IPS DF 6.9 (cell line): Measurements from ENCODE around the gene MX1.

ENCODE experiments used
- DNase-seq: peaks from one replicate; pipeline ENCODE4 v3.0.0-alpha.2; 2013; ENCODE audit warnings: low read depth, low spot score
- H3K27ac ChIP-seq: one replicate; pipeline ENCODE4 v1.5.1; 2013; ENCODE audit warnings: low read length, control low read depth
- H3K27me3 ChIP-seq: 2 replicates; pipeline ENCODE4 v1.6.1; 2013; ENCODE audit warnings: mild to moderate bottlenecking, low read length; ENCODE audit not compliant: control insufficient read depth, insufficient read depth
- H3K36me3 ChIP-seq: 2 replicates; pipeline ENCODE4 v1.6.1; 2013; ENCODE audit warnings: low read length; ENCODE audit not compliant: control insufficient read depth, insufficient read depth
- H3K4me1 ChIP-seq: 2 replicates; pipeline ENCODE4 v1.6.1; 2013; ENCODE audit warnings: low read length; ENCODE audit not compliant: control insufficient read depth, insufficient read depth
- H3K4me3 ChIP-seq: 2 replicates; pipeline ENCODE4 v1.5.1; 2013; ENCODE audit warnings: mild to moderate bottlenecking, low read length
- H3K9me3 ChIP-seq: 2 replicates; pipeline ENCODE4 v1.6.1; 2013; ENCODE audit warnings: low read length, inconsistent platforms; ENCODE audit not compliant: control insufficient read depth, insufficient read depth
- WGBS: extraction: QIAGEN DNeasy Blood & Tissue Kit; methylation state at CpG from one replicate; pipeline ENCODE4 v1.1.7; 2013; ENCODE audit warnings: mixed read lengths, missing lambda C conversion rate; ENCODE audit not compliant: insufficient read length, insufficient coverage; 5-methylcytosine and 5-hydroxymethylcytosine counted together

Gene MX1

DNA sequence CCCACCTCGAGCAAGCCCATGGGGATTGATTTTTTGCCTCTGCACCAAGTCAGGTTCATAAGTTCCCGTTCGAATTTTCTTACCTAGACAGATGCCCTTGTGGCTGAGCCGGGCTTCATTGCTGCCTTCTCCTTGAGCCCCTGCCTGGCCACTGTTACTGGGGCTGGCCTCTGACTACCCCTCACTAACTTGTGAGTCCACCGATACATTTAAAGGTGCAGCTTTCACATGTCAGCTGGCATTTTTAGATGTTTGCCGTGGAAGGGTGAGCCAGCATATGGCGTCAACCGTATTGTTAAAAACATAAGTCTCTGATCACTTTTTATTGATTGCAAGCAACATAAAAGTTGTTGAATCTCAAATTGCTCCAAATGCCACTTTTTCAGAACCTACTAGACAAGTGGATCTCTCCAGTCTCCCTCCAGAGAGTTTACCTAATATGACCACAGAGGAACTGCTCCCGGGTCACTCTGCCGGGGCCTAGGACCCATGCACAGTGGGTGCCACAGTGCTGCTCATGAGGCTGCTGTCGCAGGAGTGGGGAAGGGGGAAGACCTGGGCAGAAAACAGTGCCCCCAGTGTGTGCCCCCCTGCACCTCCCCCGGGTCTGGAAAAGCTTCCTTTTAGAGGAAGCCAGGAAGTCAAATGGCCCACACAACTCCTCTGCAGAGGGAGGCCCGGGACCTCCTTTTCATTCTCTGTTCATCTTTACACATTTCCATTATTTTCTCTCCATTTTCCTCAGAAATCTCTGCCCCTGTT is 18.8 kb downstream of the MX1 start:
- no peak overlapping the region for H3K27ac ChIP-seq
- H3K36me3 ChIP-seq = no peaks in the 10 kb centered on the region
- no peaks in the 10 kb centered on the region for H3K9me3 ChIP-seq
- no peak overlapping the region for H3K4me3 ChIP-seq
- WGBS = no CpG with 5 or more reads among the region's 13 CpGs
- DNase-seq = no peak
- H3K4me1 ChIP-seq = no peaks in the 10 kb centered on the region
- no peaks in the 10 kb centered on the region for H3K27me3 ChIP-seq

DNA sequence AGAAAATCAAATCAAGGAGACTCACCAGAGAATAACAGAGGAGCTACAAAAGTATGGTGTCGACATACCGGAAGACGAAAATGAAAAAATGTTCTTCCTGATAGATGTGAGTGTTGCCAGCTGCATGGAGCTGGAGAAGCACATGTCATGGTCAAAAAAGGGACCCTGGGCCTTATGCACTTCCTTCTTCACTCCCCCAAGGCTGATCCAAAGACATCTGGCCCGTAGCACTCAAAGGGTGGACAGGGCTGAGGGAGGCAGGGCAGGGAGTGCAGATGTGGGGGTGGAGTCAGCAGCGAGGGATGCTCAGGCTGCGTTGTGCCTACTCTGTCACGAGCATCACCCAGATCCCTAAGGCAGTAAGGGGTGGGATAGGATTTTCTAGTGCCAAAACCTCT is 19.4 kb downstream of the MX1 start:
- no peak for DNase-seq
- no peaks in the 10 kb centered on the region for H3K9me3 ChIP-seq
- H3K4me1 ChIP-seq = no peaks in the 10 kb centered on the region
- no peak overlapping the region for H3K4me3 ChIP-seq
- no peaks in the 10 kb centered on the region for H3K27me3 ChIP-seq
- no CpG with 5 or more reads among the region's 7 CpGs for WGBS
- H3K36me3 ChIP-seq = no peaks in the 10 kb centered on the region
- no peak overlapping the region for H3K27ac ChIP-seq

DNA sequence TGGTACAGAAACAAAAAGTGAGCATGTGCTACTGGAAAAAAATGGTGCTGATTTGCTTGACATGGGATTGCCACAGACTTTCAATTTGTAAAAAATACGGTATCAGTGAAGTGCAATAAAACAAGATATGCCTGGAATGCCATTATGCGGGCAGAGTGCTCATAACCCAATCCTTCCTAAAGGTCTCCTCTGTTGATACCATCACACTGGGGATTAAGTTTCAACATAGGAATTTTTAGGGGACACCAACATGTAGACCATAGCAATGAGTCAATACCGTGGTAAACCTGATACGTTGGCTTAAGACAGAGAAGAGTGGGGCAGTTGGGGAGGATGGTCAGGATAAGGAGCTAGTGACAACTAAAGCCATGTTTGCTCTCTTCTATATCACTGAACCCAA is 20.5 kb downstream of the MX1 start:
- H3K9me3 ChIP-seq = no peaks in the 10 kb centered on the region
- H3K4me1 ChIP-seq = no peaks in the 10 kb centered on the region
- H3K27me3 ChIP-seq = no peaks in the 10 kb centered on the region
- DNase-seq = no peak
- no peak overlapping the region for H3K27ac ChIP-seq
- H3K36me3 ChIP-seq = no peaks in the 10 kb centered on the region
- no peak overlapping the region for H3K4me3 ChIP-seq
- no CpG with 5 or more reads among the region's 4 CpGs for WGBS

DNA sequence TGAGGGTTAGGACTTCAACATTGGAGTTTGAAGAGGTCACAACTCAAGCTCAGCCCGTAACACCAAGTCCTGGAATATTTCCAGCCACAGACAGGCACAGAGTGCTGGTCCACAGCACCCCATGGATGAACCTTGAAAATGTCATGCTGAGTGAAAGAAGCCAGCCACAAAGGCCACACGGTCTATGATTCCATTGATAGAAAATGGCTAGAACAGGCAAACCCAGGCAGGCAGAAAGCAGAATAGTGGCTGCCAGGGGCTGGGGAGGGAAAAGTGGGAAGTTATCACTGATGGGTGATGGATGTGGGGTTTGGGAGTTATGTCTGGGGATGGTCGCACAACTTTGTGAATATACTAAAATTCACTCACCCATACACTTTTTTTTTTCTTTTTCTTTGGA is 21.3 kb downstream of the MX1 start:
- no CpG with 5 or more reads among the region's 3 CpGs for WGBS
- Histone ChIP-seq H3K27me3 (no peaks in the 10 kb centered on the region), H3K36me3 (no peaks in the 10 kb centered on the region), H3K4me1 (no peaks in the 10 kb centered on the region), H3K27ac (no peak overlapping the region), H3K4me3 (no peak overlapping the region), H3K9me3 (no peaks in the 10 kb centered on the region)
- DNase-seq = no peak

DNA sequence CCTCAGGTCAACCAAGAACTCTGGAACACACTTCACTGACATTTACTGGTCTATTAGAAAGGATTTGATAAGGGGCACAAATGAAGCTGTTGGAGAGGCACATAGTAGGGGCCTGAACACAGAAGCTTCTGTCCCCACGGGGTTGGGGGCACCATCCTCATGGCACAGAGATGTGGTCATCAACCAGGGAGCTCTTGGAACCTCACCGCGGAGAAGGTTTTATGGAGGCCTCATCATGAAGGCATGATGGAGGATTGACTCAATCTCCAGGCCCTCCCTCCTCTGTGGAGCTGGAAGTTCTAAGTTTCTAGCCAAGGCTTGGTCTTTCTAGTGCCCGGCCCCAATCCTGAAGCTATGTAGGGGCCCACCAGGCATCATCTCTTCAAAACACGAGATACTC is 23.6 kb downstream of the MX1 start:
- no peaks in the 10 kb centered on the region for H3K9me3 ChIP-seq
- no peaks in the 10 kb centered on the region for H3K4me1 ChIP-seq
- DNase-seq = no peak
- no peak overlapping the region for H3K4me3 ChIP-seq
- no peak overlapping the region for H3K27ac ChIP-seq
- WGBS = no CpG with 5 or more reads among the region's 5 CpGs
- no peaks in the 10 kb centered on the region for H3K36me3 ChIP-seq
- no peaks in the 10 kb centered on the region for H3K27me3 ChIP-seq

DNA sequence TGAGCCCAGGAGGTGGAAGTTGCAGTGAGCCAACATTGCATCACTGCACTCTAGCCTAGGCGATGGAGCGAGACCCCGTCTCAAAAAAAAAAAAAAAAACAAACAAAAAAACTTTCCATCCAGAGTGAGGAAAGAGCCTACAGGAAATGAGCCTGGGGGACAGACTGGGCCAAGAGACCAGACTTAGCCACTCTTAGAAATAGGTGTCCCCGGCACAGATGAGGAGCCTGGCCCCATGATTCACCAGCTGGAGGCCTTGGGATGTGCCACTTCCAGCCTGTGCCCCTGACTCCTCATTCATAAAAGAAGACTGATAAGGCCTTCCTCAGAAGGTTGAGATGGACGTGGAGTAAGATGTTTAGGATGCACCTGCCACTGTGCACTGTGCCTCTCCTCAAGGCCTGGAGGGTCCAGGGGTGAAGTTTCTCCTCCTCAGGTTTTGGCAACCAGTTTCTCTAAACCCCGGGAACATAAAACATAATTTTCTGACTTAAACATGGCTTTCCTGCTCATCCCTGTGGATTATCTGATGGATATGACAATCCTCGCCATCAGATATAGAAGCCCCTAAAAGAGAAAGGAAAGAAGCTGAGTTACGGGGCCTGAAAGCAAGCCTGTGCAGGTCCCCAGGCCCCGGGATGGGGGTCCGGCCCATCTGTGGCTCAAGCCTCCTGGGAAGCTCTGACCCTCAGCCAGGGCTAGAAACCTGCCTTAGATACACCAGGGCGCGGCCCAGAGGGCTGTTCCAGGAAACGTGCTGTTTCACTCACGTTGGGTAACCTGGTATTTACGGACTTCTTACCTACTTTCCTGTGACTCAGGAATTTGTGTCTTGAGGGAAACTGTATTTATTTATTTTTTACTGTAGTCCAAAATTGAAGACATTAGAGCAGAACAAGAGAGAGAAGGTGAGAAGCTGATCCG is 26.0 kb downstream of the MX1 start:
- H3K27me3 ChIP-seq = no peaks in the 10 kb centered on the region
- no peaks in the 10 kb centered on the region for H3K9me3 ChIP-seq
- no peak overlapping the region for H3K4me3 ChIP-seq
- no peaks in the 10 kb centered on the region for H3K4me1 ChIP-seq
- no peaks in the 10 kb centered on the region for H3K36me3 ChIP-seq
- no peak overlapping the region for H3K27ac ChIP-seq
- no CpG with 5 or more reads among the region's 16 CpGs for WGBS
- no peak for DNase-seq

DNA sequence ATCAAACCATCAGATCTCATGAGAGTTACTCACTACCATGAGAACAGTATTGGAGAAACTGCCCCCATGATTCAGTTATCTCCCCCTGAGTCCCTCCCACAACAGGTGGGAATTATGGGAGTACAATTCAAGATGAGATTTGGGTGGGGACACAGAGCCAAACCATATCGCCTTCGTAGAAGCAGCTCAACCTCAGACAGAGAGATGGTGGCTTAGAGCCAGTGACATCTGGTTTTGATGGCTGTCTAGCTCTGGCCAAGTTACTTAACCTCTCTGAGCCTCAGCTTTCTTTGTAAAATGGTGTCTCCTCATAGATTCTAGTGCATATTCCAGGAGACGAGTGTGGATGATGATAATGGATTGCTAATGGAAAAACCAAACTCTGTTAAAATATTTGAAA is 27.2 kb downstream of the MX1 start:
- Histone ChIP-seq H3K27me3 (no peaks in the 10 kb centered on the region), H3K4me3 (no peak overlapping the region), H3K9me3 (no peaks in the 10 kb centered on the region), H3K4me1 (no peaks in the 10 kb centered on the region), H3K27ac (no peak overlapping the region), H3K36me3 (no peaks in the 10 kb centered on the region)
- no peak for DNase-seq
- no CpG with 5 or more reads among the region's 3 CpGs for WGBS

DNA sequence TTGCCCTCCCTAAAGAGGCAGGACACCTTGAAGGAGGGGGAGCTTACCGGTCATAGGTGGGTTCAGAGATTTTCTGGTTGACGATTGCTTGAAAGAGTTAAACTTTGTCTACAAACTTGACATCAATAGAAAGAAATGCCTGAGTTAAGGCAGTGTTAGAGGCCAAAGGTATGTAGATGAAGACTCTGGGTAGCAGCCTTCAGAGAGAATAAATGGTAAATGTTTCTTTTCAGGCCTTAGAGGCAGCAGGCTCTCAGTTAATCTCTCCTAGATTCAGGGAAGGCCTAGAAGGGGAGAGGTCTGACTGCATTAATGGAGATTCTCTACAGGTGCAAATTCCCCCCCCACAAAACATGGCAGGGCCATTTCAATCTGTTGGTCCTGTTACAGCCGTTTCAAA is 27.7 kb downstream of the MX1 start:
- no peak for DNase-seq
- no peaks in the 10 kb centered on the region for H3K4me1 ChIP-seq
- WGBS = no CpG with 5 or more reads among the region's 3 CpGs
- no peaks in the 10 kb centered on the region for H3K9me3 ChIP-seq
- H3K4me3 ChIP-seq = no peak overlapping the region
- no peaks in the 10 kb centered on the region for H3K36me3 ChIP-seq
- no peaks in the 10 kb centered on the region for H3K27me3 ChIP-seq
- no peak overlapping the region for H3K27ac ChIP-seq

DNA sequence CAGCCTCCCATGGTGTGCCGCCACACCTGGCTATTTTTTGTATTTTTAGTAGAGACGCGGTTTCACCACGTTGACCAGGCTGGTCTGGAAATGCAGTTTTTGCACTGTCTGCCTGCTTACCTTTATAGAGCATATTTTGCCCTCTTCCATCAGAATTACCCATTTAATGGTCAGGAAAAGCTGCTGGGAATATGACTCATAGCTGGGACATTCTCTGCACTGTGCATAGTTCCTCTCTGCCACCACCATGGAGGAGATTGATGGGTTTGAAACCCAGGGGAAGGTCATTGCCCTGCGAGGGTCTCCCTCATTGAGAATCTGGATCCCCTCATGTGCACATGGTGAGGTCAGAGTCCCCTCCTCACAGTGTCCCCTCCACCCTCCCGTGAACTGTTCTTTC is 32.1 kb downstream of the MX1 start:
- Histone ChIP-seq H3K4me1 (no peaks in the 10 kb centered on the region), H3K27me3 (no peaks in the 10 kb centered on the region), H3K9me3 (no peaks in the 10 kb centered on the region), H3K27ac (no peak overlapping the region), H3K36me3 (no peaks in the 10 kb centered on the region), H3K4me3 (no peak overlapping the region)
- no peak for DNase-seq
- WGBS = no CpG with 5 or more reads among the region's 6 CpGs

DNA sequence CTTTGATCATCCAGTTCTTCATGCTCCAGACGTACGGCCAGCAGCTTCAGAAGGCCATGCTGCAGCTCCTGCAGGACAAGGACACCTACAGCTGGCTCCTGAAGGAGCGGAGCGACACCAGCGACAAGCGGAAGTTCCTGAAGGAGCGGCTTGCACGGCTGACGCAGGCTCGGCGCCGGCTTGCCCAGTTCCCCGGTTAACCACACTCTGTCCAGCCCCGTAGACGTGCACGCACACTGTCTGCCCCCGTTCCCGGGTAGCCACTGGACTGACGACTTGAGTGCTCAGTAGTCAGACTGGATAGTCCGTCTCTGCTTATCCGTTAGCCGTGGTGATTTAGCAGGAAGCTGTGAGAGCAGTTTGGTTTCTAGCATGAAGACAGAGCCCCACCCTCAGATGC is 32.5 kb downstream of the MX1 start:
- no peaks in the 10 kb centered on the region for H3K4me1 ChIP-seq
- no peaks in the 10 kb centered on the region for H3K27me3 ChIP-seq
- no peak for DNase-seq
- H3K27ac ChIP-seq = no peak overlapping the region
- H3K4me3 ChIP-seq = no peak overlapping the region
- no peaks in the 10 kb centered on the region for H3K9me3 ChIP-seq
- no peaks in the 10 kb centered on the region for H3K36me3 ChIP-seq
- no CpG with 5 or more reads among the region's 22 CpGs for WGBS
